GM19463 (cell line): ENCODE measurements around the gene PEX3.
"Not testable (repeated sequence)": the region's sequence is repeated elsewhere in the genome, so short reads cannot be mapped to it uniquely, and the experiment has no call there.

Experiments
- ATAC-seq: cut with Tn5 transposase; IDR thresholded peaks from one replicate; pipeline ENCODE4 v1.9.1; 2021; ENCODE audit warnings: mild to moderate bottlenecking, moderate library complexity; ENCODE audit not compliant: unreplicated experiment

Gene PEX3

GRCh38 chr6:143505537-143505936, 54.9 kb downstream of the PEX3 start:
- ATAC-seq: peak; percentile 23

- ATAC-seq: no peak
Measured at GRCh38 chr6:143506199-143506598, 55.6 kb downstream of the PEX3 start.

GRCh38 chr6:143506620-143507019, 56.0 kb downstream of the PEX3 start:
- ATAC-seq: no peak

GRCh38 chr6:143507358-143508145, 56.9 kb downstream of the PEX3 start:
- ATAC-seq: peak; percentile 52

GRCh38 chr6:143510326-143510725, 59.7 kb downstream of the PEX3 start:
- ATAC-seq: not testable (repeated sequence)

- peak; percentile 44 for ATAC-seq
Measured at GRCh38 chr6:143510991-143511891, 60.6 kb downstream of the PEX3 start, which contains the start of gene FUCA2. Gene FUCA2 (minus strand): TSS chr6:143511720. CDS start chr6:143511634, 86 bp downstream.

GRCh38 chr6:143513410-143513809, 62.8 kb downstream of the PEX3 start:
- ATAC-seq: no peak

GRCh38 chr6:143515061-143515760, 64.6 kb downstream of the PEX3 start:
- no peak for ATAC-seq

GRCh38 chr6:143515766-143516355, 65.3 kb downstream of the PEX3 start:
- ATAC-seq: no peak

- no peak for ATAC-seq
Measured at GRCh38 chr6:143516690-143517446, 66.3 kb downstream of the PEX3 start.

- no peak for ATAC-seq
Measured at GRCh38 chr6:143517447-143517773, 66.8 kb downstream of the PEX3 start.

- no peak for ATAC-seq
Measured at GRCh38 chr6:143522039-143522600, 71.5 kb downstream of the PEX3 start.

- no peak for ATAC-seq
Measured at GRCh38 chr6:143525356-143525755, 74.8 kb downstream of the PEX3 start.

- ATAC-seq: no peak
Measured at GRCh38 chr6:143527677-143528076, 77.1 kb downstream of the PEX3 start.

GRCh38 chr6:143528164-143528811, 77.7 kb downstream of the PEX3 start:
- peak; percentile 44 for ATAC-seq

GRCh38 chr6:143529095-143529494, 78.5 kb downstream of the PEX3 start:
- ATAC-seq: no peak

GRCh38 chr6:143531720-143532499, 81.3 kb downstream of the PEX3 start:
- ATAC-seq: no peak

GRCh38 chr6:143535189-143535614, 84.6 kb downstream of the PEX3 start:
- ATAC-seq: no peak
